NCI-H460 (cell line): ENCODE measurements around the gene KIF25. TPM values are rescaled to one million over a fixed set of nuclear protein-coding genes. Genes with fewer than 3 reads are reported as not detected.
"Not testable (repeated sequence)": the region's sequence is repeated elsewhere in the genome, so short reads cannot be mapped to it uniquely, and the experiment has no call there.

Experiments used
- DNase-seq: peaks from one replicate; pipeline ENCODE4 v3.0.0-alpha.2; 2016; ENCODE audit warnings: low read depth; ENCODE audit errors: extremely low read depth
- total RNA-seq: library from RNA; depleted of rRNA; stranded (reverse); fragments of >200 nt; shearing (Covaris generic); gene quantifications from 2 replicates; pipeline ENCODE4 v1.2.3, GENCODE V29; 2014

The KIF25 gene
- total RNA-seq, 1 experiment from 2014 or later = not detected

GRCh38 chr6:168061269-168062210 is 64.1 kb downstream of the KIF25 start:
- no peak for DNase-seq

- DNase-seq = no peak
These were observed 65.1 kb downstream of the KIF25 start for GRCh38 chr6:168062346-168063289.

GRCh38 chr6:168063431-168063830 is 66.0 kb downstream of the KIF25 start:
- no peak for DNase-seq

GRCh38 chr6:168064226-168064807 is 66.8 kb downstream of the KIF25 start:
- no peak for DNase-seq

GRCh38 chr6:168067081-168067759 is 69.7 kb downstream of the KIF25 start:
- DNase-seq = no peak

- no peak for DNase-seq
These were observed 73.3 kb downstream of the KIF25 start for GRCh38 chr6:168070804-168071203.

GRCh38 chr6:168071620-168072019 is 74.1 kb downstream of the KIF25 start:
- DNase-seq = no peak

GRCh38 chr6:168072261-168072660 is 74.8 kb downstream of the KIF25 start:
- no peak for DNase-seq

- DNase-seq = no peak
These were observed 75.3 kb downstream of the KIF25 start for GRCh38 chr6:168072730-168073129.

- no peak for DNase-seq
These were observed 76.7 kb downstream of the KIF25 start for GRCh38 chr6:168073937-168074730.

GRCh38 chr6:168075216-168075615 is 77.7 kb downstream of the KIF25 start:
- DNase-seq = no peak

- DNase-seq = no peak
These were observed 78.3 kb downstream of the KIF25 start for GRCh38 chr6:168075787-168076202.

- not testable (repeated sequence) for DNase-seq
These were observed 79.9 kb downstream of the KIF25 start for GRCh38 chr6:168077401-168077800.

- DNase-seq = no peak
These were observed 80.9 kb downstream of the KIF25 start for GRCh38 chr6:168078175-168078942.

GRCh38 chr6:168078943-168079405 is 81.5 kb downstream of the KIF25 start, which contains the start of gene FRMD1:
TSS of gene FRMD1 (minus strand) at chr6:168079212. CDS start at chr6:168079094, 118 bp downstream.
- no peak for DNase-seq

GRCh38 chr6:168080393-168081077 is 83.1 kb downstream of the KIF25 start:
- DNase-seq = no peak

- DNase-seq = no peak
These were observed 84.5 kb downstream of the KIF25 start for GRCh38 chr6:168081858-168082546.
